Brain pericyte (primary cell): ENCODE results near the gene NUDT22.

Source experiments
- DNase-seq: peaks from one replicate; pipeline ENCODE4 v3.0.0-alpha.2; 2012; ENCODE audit warnings: low read depth, low spot score

Gene NUDT22

DNA sequence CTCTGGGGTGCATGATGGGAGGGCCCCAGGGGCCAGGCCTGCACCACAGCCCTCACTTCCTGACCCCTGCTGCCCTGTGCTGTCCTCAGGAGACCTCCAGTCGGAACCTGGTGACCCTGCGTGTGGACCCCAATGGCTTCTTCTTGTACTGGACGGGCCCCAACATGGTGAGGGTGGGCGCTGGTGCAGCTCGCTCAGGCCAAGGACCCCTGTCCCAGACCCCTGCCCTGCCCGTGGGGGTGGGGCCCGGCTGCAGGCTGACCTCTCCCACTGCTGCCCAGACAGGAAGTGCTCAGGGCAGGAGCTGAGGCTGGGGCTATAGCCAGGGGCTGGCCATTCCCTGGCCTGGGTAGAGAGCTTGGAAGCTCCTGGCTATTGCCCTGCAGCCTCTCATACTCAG lies 28.3 kb downstream of the NUDT22 start:
- DNase-seq = no peak

DNA sequence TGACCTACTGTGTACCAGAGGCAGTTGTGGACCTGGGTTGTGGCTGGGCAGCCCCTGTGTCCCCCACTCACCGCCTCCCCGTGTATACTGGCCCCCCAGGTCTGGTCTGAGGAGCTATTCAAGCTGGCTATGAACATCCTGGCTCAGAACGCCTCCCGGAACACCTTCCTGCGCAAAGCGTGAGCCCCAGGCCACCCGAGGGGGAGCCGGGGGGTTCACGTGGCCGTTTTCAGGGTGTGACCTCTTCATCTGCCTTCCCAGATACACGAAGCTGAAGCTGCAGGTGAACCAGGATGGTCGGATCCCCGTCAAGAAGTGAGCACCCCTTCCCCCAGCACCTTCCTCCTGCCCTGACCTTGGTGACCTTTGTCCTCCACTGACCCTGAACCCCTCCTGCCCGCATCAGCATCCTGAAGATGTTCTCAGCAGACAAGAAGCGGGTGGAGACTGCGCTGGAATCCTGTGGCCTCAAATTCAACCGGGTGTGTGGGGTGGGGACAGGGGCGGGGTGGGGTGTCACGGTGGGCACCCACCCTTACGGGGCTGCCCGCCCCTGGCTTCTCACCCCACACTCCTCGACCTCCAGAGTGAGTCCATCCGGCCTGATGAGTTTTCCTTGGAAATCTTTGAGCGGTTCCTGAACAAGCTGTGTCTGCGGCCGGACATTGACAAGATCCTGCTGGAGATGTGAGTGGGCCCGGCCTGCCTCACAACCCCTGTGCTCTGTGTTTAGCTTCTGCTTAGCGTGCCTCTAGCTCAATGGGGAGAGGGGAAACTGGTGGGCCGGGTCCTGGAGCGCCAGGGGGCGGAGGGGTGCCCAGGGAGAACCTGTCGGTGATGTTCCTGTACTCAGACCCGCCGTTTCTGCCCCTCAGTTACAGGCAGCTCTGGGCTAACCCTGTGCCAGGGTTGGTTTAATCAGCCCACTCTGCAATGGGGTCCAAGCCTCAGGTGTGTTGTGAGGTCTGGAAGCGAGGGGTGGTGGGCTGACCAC lies 29.4 kb downstream of the NUDT22 start:
- no peak for DNase-seq

DNA sequence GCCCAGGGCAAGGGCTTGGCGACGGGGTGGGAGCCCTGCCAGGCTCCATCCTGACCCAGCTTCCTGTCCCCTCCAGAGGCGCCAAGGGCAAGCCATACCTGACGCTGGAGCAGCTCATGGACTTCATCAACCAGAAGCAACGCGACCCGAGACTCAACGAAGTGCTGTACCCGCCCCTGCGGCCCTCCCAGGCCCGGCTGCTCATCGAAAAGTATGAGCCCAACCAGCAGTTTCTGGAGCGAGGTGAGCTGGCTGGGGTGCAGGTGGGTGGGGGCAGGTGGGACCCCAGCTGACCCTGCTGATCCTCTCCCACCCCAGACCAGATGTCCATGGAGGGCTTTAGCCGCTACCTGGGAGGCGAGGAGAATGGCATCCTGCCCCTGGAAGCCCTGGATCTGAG lies 30.2 kb downstream of the NUDT22 start:
- no peak for DNase-seq

DNA sequence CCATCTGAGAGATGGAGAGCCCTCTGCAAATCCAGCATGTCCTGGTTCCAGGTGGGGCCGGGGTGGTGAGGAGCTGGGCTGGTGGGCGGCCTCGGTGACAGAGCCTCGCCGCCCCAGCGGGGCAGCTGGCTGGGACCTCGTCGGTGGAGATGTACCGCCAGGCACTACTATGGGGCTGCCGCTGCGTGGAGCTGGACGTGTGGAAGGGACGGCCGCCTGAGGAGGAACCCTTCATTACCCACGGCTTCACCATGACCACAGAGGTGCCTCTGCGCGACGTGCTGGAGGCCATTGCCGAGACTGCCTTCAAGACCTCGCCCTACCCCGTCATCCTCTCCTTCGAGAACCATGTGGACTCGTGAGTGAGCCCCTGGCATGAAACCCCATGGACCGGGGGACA lies 32.3 kb downstream of the NUDT22 start:
- DNase-seq = no peak

DNA sequence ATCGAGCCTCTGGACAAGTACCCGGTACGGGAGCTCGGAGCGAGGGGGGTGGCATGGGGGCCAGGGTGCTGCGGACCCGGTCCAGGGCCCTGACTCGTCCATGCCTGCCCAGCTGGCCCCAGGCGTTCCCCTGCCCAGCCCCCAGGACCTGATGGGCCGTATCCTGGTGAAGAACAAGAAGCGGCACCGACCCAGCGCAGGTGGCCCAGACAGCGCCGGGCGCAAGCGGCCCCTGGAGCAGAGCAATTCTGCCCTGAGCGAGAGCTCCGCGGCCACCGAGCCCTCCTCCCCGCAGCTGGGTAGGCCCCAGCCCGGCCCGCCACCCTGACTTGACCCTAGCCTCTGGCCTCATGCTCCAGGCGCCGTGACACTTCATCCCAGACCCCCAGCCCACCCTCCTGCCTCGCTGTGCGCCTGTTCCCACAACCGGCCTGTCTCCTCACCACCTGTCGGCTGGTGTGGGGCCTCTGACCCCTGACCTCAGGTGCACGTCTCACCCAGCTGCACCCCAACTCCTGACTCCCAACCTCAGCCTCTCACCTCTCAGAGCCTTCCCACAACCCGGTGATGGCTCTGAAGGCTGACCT lies 33.0 kb downstream of the NUDT22 start:
- no peak for DNase-seq

DNA sequence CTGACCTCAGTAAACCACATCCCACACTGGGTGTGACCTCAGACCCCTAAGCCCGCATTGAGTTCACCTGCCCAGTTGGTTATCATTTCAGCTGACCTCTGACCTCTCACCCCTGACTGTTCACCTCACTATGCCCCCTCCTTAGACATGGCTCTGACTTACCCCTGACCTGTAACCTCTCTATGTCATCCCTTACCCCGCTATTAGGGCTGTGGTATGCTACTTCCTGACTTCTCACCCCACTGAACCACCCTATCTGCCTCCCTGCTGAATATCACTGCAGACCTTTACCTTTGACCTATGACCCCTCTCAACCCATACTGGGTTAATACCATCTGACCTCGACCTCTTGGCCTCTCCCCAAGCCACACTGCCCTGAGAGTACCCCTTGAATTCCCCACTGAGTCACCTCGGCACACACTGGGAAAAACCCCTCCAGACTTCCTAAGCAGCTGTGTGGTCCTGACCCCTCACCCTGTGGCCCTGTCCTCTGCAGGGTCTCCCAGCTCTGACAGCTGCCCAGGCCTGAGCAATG lies 33.5 kb downstream of the NUDT22 start:
- no peak for DNase-seq

DNA sequence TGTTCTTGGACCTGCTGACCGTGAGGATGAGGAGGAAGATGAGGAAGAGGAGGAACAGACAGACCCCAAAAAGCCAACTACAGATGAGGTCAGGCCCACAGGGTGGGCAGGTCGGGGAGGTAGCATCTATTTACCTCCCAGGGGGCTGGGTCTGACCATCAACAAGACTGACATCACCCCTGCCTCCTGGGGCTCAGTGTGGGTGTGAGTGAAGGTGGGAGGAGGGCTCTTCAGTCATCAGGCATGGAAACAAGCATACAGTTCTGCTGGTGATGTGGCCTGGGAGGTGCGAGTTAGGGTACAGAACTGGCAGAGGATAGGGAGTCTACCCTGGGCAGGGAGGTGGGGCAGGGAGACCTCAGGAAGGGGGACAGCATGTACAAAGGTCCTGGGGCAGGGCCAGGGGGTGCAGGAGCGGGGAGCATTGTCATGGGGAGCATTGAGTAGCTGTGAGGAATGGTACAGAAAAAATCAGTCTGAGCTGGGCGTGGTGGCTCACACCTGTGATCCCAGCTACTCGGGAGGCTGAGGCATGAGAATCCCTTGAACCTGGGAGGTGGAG lies 34.2 kb downstream of the NUDT22 start:
- no peak for DNase-seq

DNA sequence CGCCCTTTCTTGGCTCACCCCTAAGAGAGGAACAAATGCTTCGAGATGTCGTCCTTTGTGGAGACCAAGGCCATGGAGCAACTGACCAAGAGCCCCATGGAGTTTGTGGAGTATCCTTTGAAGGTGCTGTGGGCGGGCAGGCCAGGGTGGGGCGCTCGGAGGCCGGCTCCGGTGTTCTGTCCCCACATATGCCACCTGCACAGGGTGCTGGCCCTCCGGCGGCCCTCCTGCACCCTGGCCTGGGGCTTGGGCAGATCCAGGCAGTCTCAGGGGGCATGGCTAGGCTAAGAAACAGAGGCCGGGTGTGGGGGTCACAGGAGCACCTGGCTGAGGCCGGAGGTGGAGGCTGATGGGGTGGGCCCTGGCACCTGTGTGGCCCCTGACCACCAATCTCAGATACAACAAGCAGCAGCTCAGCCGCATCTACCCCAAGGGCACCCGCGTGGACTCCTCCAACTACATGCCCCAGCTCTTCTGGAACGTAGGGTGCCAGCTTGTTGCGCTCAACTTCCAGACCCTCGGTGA lies 35.5 kb downstream of the NUDT22 start:
- no peak for DNase-seq

DNA sequence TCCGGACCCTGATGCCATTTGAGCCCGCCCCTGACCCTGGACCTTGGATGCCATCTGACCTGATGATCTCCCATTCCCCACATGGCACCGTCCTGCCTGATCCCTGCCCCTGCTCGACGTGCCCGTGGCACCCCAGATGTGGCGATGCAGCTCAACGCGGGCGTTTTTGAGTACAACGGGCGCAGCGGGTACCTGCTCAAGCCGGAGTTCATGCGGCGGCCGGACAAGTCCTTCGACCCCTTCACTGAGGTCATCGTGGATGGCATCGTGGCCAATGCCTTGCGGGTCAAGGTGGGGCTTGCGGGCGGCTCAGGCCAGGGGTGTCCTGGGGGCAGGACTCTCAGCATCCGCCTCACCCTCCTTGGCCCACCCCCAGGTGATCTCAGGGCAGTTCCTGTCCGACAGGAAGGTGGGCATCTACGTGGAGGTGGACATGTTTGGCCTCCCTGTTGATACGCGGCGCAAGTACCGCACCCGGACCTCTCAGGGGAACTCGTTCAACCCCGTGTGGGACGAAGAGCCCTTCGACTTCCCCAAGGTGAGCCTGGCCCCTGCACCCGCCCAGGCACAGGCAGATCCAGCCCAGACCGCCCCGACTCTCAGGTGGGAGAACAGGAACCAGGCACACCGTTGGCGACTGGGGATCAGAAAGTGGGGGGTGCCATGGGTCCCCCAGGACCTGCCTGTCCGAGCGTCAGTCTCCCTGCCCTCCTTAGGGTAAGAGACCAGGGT lies 36.4 kb downstream of the NUDT22 start:
- DNase-seq = no peak

DNA sequence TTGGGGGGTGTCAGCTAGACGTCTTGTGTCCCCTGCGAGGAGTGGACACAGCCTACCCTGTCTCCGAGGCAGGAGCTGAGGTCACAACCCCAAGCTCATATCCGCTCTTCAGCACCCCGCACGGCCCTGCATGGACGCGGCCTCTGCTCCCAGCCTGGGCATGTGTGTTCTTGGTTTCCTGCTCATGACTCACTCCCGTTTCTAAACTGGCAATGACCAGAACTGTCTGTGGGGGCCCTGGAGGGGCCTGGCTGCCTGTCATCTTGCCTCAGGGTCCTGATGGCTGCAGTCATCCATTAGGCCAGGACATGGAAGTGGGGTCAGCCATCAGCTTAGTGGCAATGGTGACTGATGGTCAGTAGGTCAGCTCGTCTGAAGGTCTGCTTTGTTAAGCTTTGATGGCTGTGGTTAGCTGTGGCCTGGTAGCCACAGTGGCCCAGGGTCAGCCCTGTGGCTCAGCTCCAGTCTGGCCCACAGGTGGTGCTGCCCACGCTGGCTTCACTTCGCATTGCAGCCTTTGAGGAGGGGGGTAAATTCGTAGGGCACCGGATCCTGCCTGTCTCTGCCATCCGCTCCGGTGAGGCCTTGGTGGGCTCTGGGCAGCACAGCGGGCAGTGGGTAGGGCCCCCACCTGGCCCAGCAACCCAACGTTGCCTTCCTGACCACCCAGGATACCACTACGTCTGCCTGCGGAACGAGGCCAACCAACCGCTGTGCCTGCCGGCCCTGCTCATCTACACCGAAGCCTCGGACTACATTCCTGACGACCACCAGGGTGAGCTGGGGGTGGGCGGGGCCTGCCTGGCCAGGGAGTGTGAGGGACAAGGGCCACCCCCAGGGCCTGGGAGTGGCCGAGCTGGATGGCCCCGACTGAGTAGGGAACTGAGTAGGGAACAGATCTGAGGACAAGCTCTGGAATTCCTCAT lies 37.2 kb downstream of the NUDT22 start:
- DNase-seq = no peak

DNA sequence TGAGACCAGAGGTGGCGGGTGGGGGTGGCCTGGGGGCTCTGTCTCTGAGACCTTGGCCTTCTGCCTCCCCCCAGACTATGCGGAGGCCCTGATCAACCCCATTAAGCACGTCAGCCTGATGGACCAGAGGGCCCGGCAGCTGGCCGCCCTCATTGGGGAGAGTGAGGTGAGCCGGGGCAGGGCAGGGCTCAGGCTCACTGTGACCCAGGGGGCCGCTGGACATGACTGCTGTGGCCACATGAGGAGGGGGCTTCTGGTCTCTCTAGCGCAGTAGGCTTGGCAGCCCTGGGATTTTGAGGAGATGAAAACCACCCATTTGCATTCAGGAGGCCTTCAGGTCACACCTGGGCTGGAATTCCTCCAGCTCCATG lies 37.9 kb downstream of the NUDT22 start:
- no peak for DNase-seq

DNA sequence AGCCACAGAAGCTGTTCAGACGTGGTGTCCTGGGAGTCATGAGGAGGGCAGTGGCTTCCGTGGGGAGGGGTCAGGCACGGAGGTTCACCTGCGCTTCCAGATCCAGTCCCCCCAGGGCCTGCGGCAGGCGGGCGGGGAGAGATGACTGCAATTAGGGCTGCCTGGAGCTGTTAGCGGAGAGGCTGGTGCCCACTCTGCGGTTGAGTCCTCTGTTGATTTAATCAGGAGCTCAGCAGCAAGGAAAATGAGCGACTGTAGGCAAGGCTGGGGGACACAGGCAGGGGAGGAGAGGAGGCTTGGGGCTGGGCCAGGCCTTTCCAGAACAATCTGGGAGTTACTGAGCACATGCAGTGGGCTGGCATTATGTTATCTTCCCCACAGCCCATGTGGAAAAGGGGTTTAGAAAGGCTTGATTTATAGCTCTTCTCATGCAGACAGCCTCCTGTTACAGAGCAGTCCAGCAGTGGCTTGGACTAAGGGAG lies 38.3 kb downstream of the NUDT22 start:
- no peak for DNase-seq

DNA sequence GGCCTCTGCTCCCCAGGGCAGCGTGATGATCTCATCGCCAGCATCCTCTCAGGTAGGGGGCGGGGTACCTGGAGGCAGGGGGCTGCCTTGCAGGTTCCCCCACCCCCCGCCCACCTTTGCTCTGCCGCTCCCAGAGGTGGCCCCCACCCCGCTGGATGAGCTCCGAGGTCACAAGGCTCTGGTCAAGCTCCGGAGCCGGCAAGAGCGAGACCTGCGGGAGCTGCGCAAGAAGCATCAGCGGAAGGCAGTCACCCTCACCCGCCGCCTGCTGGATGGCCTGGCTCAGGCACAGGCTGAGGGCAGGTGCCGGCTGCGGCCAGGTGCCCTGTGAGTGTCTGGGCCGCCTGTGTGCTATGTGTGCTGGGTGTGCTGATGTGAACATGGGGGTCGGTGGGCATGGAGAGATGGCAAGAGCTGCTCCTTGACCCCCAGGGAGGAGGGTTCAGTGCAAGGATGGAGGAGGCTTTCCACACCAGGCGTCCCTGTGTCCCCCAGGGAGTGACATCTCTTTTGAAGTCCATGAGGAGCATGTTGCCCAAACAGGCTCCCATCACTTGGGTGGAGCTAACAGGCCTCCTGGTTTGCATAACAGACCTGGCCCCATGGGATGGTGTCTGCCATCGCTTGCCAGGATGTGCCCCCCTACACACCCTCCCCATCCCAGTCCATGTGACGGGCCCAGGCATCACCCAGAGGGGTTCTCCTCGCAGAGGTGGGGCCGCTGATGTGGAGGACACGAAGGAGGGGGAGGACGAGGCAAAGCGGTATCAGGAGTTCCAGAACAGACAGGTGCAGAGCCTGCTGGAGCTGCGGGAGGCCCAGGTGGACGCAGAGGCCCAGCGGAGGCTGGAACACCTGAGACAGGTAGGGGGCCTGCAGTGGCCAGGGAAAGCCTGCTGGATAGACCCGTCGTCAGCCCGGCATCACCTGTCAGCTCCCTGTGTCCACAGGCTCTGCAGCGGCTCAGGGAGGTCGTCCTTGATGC lies 39.4 kb downstream of the NUDT22 start:
- no peak for DNase-seq

DNA sequence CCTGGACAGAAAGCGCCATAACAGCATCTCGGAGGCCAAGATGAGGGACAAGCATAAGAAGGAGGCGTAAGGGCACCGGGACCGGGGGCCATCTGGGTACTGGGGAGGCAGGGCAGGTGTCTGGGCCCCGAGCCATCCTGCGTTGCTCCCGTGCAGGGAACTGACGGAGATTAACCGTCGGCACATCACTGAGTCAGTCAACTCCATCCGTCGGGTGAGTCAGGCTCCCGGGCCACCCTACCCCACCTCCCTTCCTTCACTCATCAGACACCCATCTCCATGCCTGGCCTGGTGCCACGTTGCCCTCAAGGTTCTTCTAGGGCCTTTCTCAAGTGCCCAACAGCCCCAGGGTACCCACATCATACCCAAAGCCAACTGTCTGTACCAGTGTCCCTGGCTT lies 40.3 kb downstream of the NUDT22 start:
- DNase-seq = no peak

DNA sequence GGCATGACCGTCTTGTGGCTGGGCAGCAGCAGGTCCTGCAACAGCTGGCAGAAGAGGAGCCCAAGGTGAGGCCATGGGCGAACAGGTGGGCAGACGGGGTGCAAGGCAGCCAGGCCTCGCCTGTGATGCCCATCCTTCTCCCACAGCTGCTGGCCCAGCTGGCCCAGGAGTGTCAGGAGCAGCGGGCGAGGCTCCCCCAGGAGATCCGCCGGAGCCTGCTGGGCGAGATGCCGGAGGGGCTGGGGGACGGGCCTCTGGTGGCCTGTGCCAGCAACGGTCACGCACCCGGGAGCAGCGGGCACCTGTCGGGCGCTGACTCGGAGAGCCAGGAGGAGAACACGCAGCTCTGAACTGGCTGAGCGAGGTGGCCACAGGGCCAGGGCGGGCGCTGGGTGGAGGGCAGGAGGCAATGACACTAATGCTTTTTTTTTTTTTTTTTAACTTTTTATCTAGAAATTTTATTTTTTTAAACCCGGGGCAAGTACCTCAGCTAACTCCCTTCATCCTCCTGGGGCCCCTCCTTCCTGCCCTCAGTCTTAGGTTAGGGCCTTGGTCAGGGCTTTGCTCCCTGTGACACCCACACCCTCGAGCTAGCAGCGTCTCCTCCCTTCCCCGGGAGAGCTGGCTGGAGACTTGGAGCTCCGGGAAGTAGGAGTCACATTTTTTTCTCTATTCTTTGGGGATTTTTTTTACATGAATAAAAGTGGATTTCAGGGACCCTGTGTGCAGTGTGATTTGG lies 41.3 kb downstream of the NUDT22 start:
- DNase-seq = no peak

DNA sequence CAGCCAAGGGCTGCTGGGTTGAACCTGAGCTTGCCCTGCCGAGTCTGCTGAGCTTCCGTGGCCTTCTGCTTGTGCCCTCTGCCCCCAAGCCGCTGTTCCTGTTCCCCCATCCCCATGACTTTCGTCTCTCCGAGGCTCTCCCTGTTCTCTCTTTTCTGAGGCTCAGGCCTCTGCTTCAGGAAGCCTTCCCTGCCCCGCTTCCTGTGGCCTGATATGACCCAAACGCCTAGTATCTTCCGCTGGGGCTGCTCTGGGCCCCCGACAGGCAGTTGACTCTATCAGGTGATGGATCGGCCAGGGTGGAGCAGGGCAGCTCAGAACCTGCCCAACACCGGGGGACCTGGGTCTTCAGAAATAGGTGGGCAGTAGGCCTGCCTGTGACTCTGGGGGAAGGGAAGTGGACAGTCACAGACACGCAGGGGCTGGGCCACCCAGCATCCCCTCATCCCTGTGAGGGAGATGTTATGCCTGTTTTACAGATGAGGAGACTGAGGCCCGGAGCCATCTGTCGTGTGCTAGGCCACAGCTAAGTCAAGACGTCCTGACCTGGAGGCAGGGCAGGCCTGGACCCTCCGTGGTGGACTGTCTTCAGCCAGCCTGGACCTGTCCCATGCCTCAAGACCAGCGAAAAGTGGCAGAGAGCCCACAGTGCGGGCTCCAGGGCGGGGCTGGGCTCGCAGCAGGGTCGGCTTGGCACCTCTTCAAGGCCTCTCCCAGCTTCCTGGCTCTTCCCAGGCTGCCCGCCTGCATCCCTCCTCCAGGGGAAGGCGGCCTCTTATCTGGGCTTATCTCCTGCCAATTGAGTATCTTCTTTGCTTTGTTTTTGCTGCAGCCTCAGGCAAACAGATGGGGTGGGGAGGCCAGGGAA lies 42.2 kb downstream of the NUDT22 start:
- no peak for DNase-seq

DNA sequence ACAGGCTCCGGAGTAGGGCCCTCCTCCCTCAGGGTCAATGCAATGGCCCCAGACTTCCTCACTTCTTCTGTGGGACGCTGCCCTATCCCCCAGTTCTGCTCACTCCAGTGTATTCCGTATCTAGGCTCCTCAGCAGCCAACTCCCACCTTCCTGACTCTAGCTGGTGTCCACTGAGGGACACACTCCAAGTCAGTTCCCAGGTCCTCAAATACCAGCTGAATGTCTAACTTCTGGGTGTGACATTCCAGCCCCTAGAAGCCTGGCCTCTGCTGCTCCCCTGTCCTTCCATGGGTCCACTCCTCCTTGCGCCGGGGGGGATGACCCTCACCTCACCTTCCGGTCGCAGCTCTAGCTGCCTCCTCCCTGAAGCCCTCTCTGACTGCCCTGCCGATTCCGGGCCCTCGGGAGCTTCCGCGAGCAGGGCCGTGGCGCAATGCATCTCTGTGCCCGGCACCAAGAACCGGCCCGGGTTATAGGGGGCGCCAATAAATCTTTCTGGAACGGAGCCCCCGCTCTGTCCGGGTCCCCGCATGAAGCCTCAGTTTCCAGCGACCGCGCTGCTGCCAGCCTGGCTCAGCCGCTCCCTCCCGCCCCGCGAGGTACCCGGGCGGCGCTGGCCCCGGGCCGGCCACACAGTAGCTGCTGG lies 42.9 kb downstream of the NUDT22 start:
- no peak for DNase-seq
